HepG2 (cell line): ENCODE data around the gene CYSRT1. TPM values are rescaled to one million over a fixed set of nuclear protein-coding genes. Genes with fewer than 3 reads are reported as not detected.

Source experiments
- ATAC-seq: fragments of 200-7000 bp; cut with Tn5 transposase; 3 replicates; pipeline ENCODE4 v1.9.1; 2020; ENCODE audit warnings: mild to moderate bottlenecking, moderate library complexity
- BruUV-seq: library from RNA; stranded (reverse); fragments of 400-500 nt; replicated peaks from 2 replicates; lab custom pipeline; 2021; lab: Mats Ljungman, UMichigan
- CTCF ChIA-PET: fragments of 300-600 bp; formaldehyde crosslinking; extraction: SDS; loops from one replicate; lab custom pipeline; 2021; ENCODE audit warnings: low total read pairs, inconsistent platforms, low intra/inter-chr PET ratio; lab: Yijun Ruan, JAX
- POLR2A ChIA-PET: fragments of 350-600 bp; sonication (Branson Sonifier 250); formaldehyde crosslinking; loops from one replicate; lab custom pipeline; 2020; ENCODE audit warnings: antibody characterized with exemption, inconsistent platforms; lab: Yijun Ruan, JAX
- DNase-seq: peaks from one replicate; pipeline ENCODE4 v3.0.0-alpha.2; 2015; ENCODE audit warnings: low spot score
- FAIRE-seq: peaks from 3 replicates; lab custom pipeline; 2011; peaks lifted over from hg19 to GRCh38; lab: Jason Lieb, UNC
- H2AFZ ChIP-seq: one replicate; pipeline ENCODE4 v1.6.1; 2011; ENCODE audit warnings: low read length, inconsistent platforms
- H3K27ac ChIP-seq: fragments of 300-600 bp; 3 replicates; pipeline ENCODE4 v1.8.0; 2011; ENCODE audit warnings: mixed run types, mild to moderate bottlenecking, mixed read lengths, low read length, inconsistent platforms; ENCODE audit not compliant: insufficient read depth; ENCODE audit errors: extremely low read length
- H3K27me3 ChIP-seq, 2 experiments: fragments of 200-600 bp in 1 of 2; 2 replicates in 1 of 2; 3 replicates in 1 of 2; pipeline versions ENCODE4 v1.6.0 to v1.8.0; 2011; ENCODE audit warnings: low read length in 2 of 2, mild to moderate bottlenecking in 2 of 2, moderate library complexity in 2 of 2, inconsistent platforms in 1 of 2; ENCODE audit not compliant: insufficient read depth in 2 of 2, control insufficient read depth in 1 of 2
- H3K36me3 ChIP-seq, 2 experiments: fragments of 200-600 bp in 1 of 2; replicated peaks in 1 of 2; 2 replicates in 1 of 2; 3 replicates in 1 of 2; pipeline versions ENCODE4 v1.5.1 to v1.8.0; 2011; ENCODE audit warnings: low read length in 2 of 2, inconsistent platforms in 1 of 2; ENCODE audit not compliant: insufficient read depth in 2 of 2, control insufficient read depth in 1 of 2
- H3K4me1 ChIP-seq: 2 replicates; pipeline ENCODE4 v1.5.1; 2012; ENCODE audit warnings: low read length, inconsistent platforms; ENCODE audit not compliant: insufficient read depth
- H3K4me2 ChIP-seq: 2 replicates; pipeline ENCODE4 v1.6.0; 2011; ENCODE audit warnings: low read depth, low read length, inconsistent platforms
- H3K4me3 ChIP-seq, 3 experiments: fragments of 200-600 bp in 1 of 3; sonication (generic), shearing (Covaris generic) in 1 of 3; replicated peaks in 1 of 3; 2 replicates each; pipeline ENCODE4 v1.5.1; 2011 to 2016; ENCODE audit warnings: low read length in 3 of 3, inconsistent platforms in 2 of 3, low read depth in 2 of 3, mild to moderate bottlenecking in 2 of 3, control low read depth in 1 of 3, mixed read lengths in 1 of 3; ENCODE audit not compliant: insufficient read depth in 1 of 3
- H3K79me2 ChIP-seq: one replicate; pipeline ENCODE4 v1.6.1; 2011; ENCODE audit warnings: low read length, inconsistent platforms; ENCODE audit not compliant: insufficient read depth
- H3K9ac ChIP-seq: 2 replicates; pipeline ENCODE4 v1.6.0; 2011; ENCODE audit warnings: mild to moderate bottlenecking, low read depth, low read length, inconsistent platforms; ENCODE audit not compliant: insufficient read depth
- H3K9me3 ChIP-seq: 2 replicates; pipeline ENCODE4 v1.5.1; 2012; ENCODE audit warnings: mild to moderate bottlenecking, low read length
- H4K20me1 ChIP-seq: 2 replicates; pipeline ENCODE4 v1.6.0; 2011; ENCODE audit warnings: inconsistent platforms, mild to moderate bottlenecking, low read length, moderate library complexity; ENCODE audit not compliant: insufficient read depth
- AKAP8 ChIP-seq: sonication (generic); formaldehyde crosslinking; IDR thresholded peaks from 2 replicates; pipeline ENCODE4 v1.5.1; 2020; ENCODE audit warnings: mild to moderate bottlenecking, missing genetic modification reagents
- GABPA ChIP-seq, 2 experiments: IDR thresholded peaks; 2 replicates each; pipeline ENCODE4 v1.6.1; 2011 to 2016; ENCODE audit warnings: low read depth in 2 of 2, low read length in 1 of 2, missing biosample characterization in 1 of 2, missing genetic modification characterization in 1 of 2
- HES4 ChIP-seq: sonication (generic); formaldehyde crosslinking; IDR thresholded peaks from 2 replicates; pipeline ENCODE4 v1.9.0; 2021; ENCODE audit warnings: mild to moderate bottlenecking, missing genetic modification reagents, borderline replicate concordance
- KDM6A ChIP-seq: IDR thresholded peaks from 2 replicates; pipeline ENCODE4 v1.6.1; 2016; ENCODE audit warnings: low read depth
- PHF8 ChIP-seq: sonication (generic); formaldehyde crosslinking; IDR thresholded peaks from 2 replicates; pipeline ENCODE4 v1.5.0; 2020; ENCODE audit warnings: missing genetic modification reagents
- SMAD1 ChIP-seq: sonication (generic); formaldehyde crosslinking; IDR thresholded peaks from 2 replicates; pipeline ENCODE4 v1.4.0; 2020; ENCODE audit warnings: missing genetic modification reagents, low read depth, mild to moderate bottlenecking, borderline replicate concordance
- TAF1 ChIP-seq: sonication (generic); formaldehyde crosslinking; IDR thresholded peaks from 2 replicates; pipeline ENCODE4 v1.4.0; 2020; ENCODE audit warnings: missing genetic modification reagents
- ZBTB38 ChIP-seq: sonication (generic); formaldehyde crosslinking; IDR thresholded peaks from 2 replicates; pipeline ENCODE4 v1.5.1; 2020; ENCODE audit warnings: mild to moderate bottlenecking, missing genetic modification reagents
- ZNF567 ChIP-seq: sonication (generic); formaldehyde crosslinking; IDR thresholded peaks from 2 replicates; pipeline ENCODE4 v1.8.1; 2023; ENCODE audit warnings: mild to moderate bottlenecking, missing genetic modification reagents, borderline replicate concordance
- ZNF687 ChIP-seq: sonication (generic); formaldehyde crosslinking; IDR thresholded peaks from 2 replicates; pipeline ENCODE4 v1.5.1; 2020; ENCODE audit warnings: mild to moderate bottlenecking, missing genetic modification reagents, moderate library complexity
- ZNF800 ChIP-seq: sonication (generic); formaldehyde crosslinking; IDR thresholded peaks from 2 replicates; pipeline ENCODE4 v1.4.0; 2020; ENCODE audit warnings: missing genetic modification reagents
- ZNF839 ChIP-seq: sonication (generic); formaldehyde crosslinking; IDR thresholded peaks from 2 replicates; pipeline ENCODE4 v1.4.0; 2020; ENCODE audit warnings: missing genetic modification reagents, mild to moderate bottlenecking, borderline replicate concordance
- ZNF891 ChIP-seq: sonication (generic); formaldehyde crosslinking; IDR thresholded peaks from 2 replicates; pipeline ENCODE4 v1.5.0; 2020; ENCODE audit warnings: mild to moderate bottlenecking, missing genetic modification reagents
- WGBS: methylation state at CpG from one replicate; pipeline ENCODE4 v1.1.6; 2017; ENCODE audit warnings: low lambda C conversion rate; 5-methylcytosine and 5-hydroxymethylcytosine counted together
- in situ Hi-C: cut with HindIII; loops from 2 replicates; pipeline ENCODE4 v1.10.0; 2017; ENCODE audit warnings: low pct_unique_long_range_greater_than_20kb; ENCODE audit not compliant: extremely low pct_ligation_motif_present
- intact Hi-C: fragments of 100-400 bp; cut with micrococcal nuclease; formaldehyde crosslinking; loops from one replicate; pipeline ENCODE4 v1.10.0; 2022; ENCODE audit not compliant: unreplicated experiment
- polyA plus RNA-seq, 8 experiments: library from polyadenylated mRNA; depleted of rRNA in 3 of 8; stranded (reverse) in 7 of 8; unstranded in 1 of 8; fragments of >200 nt; fragmentation: Illumina TruSeq in 4 of 8; extraction: Trizol in 4 of 8; gene quantifications; 2 replicates each; pipeline versions ENCODE4 v1.2.1 to v1.2.3, GENCODE V29; 2011 to 2016; ENCODE audit warnings: low read depth in 4 of 8, missing spikeins in 1 of 8, mixed read lengths in 1 of 8; ENCODE audit not compliant: insufficient read depth in 1 of 8
- total RNA-seq, 5 experiments: library from RNA; depleted of rRNA; stranded (reverse); fragments of >200 nt; fragmentation: Illumina TruSeq; extraction: Trizol; gene quantifications; 2 replicates each; pipeline ENCODE4 v1.2.3, GENCODE V29; 2016; ENCODE audit warnings: low read depth in 1 of 5

Gene CYSRT1
- total and polyA plus RNA-seq, 2 of the 13 experiments (the other 11 are each of a cell fraction or from before 2014, with no cell fraction given), result 1.5 to 2.1 TPM

- no peak for TF ChIP-seq ZNF567 (CRISPR knock-in tag)
- no peak for TF ChIP-seq ZNF839 (CRISPR knock-in tag)
- 0 out of 2 replicates have a peak, but pooled peaks have one; percentile 6 for TF ChIP-seq TAF1 (CRISPR knock-in tag)
- TF ChIP-seq ZBTB38 (CRISPR knock-in tag), result peak; percentile 58; the same call in 1 of the 2 replicates
- no peak for TF ChIP-seq ZNF800 (CRISPR knock-in tag)
- TF ChIP-seq KDM6A (CRISPR knock-in tag), result no peak
These were observed 8.4 kb downstream of the CYSRT1 start (continued) for GRCh38 chr9:137233143-137233980.

- no peak overlapping the region for H2AFZ ChIP-seq
- no peaks in the 10 kb centered on the region for H4K20me1 ChIP-seq
- intact Hi-C loops (no loop called here), in situ Hi-C loops (no loop called here)
- ChIA-PET POLR2A (interaction anchor here (0.6 to 4.1 kb wide), 5 partner anchors 9 to 43 kb away, joined by 3 to 45 read pairs (median 5); partner anchors contain the start of genes CYSRT1, NELFB and RNF208), CTCF (no interaction called here)
- no peaks in the 10 kb centered on the region for H3K9me3 ChIP-seq
- H3K4me1 ChIP-seq, result peaks cover 67% of the 10 kb centered on the region
- 3% methylated on average over 12 of the region's 40 CpGs for WGBS
- peak overlapping the region; percentile 72 for H3K9ac ChIP-seq
- H3K36me3 ChIP-seq, result no peaks in the 10 kb centered on the region
- H3K4me2 ChIP-seq, result peak overlapping the region; percentile 85
- DNase-seq (no peak), ATAC-seq (no peak), FAIRE-seq (no peak)
- BruUV-seq, result no TSS peak
- peak overlapping the region; percentile 67 to 81 (median 72) for H3K4me3 ChIP-seq
- H3K27ac ChIP-seq, result no peak overlapping the region
- H3K79me2 ChIP-seq, result peaks cover 15% of the 10 kb centered on the region
- H3K27me3 ChIP-seq, result no peaks in the 10 kb centered on the region
- TF ChIP-seq ZNF891, result 0 out of 2 replicates have a peak, but pooled peaks have one; percentile 27
- peak; percentile 56; the same call in 1 of the 2 replicates for TF ChIP-seq AKAP8 (CRISPR knock-in tag)
- TF ChIP-seq ZNF687 (CRISPR knock-in tag), result peak; percentile 83
- TF ChIP-seq SMAD1 (CRISPR knock-in tag), result no peak
- TF ChIP-seq HES4 (CRISPR knock-in tag), result no peak; the same call in 1 of the 2 replicates
- TF ChIP-seq GABPA (IDR thresholded peaks at IDR 0.05; ENCODE audit: low read depth, low read length), result no peak
- no peak for TF ChIP-seq GABPA (CRISPR knock-in tag; IDR thresholded peaks at IDR 0.05; ENCODE audit: low read depth)
- 0 out of 2 replicates have a peak, but pooled peaks have one; percentile 15 for TF ChIP-seq PHF8 (CRISPR knock-in tag)
These were observed 9.2 kb downstream of the CYSRT1 start for GRCh38 chr9:137234055-137234697.
